K562 (cell line): ENCODE measurements around the gene DCP2. TPM values are rescaled to one million over a fixed set of nuclear protein-coding genes. Genes with fewer than 3 reads are reported as not detected.

Experiments
- ATAC-seq: fragments of 200-7000 bp; cut with Tn5 transposase; 3 replicates; pipeline ENCODE4 v1.9.1; 2020; ENCODE audit warnings: moderate library complexity
- BruUV-seq: library from RNA; stranded (reverse); fragments of 400-500 nt; replicated peaks from 2 replicates; lab custom pipeline; 2021; lab: Mats Ljungman, UMichigan
- CTCF ChIA-PET: fragments of 300-600 bp; formaldehyde crosslinking; extraction: SDS; loops from one replicate; lab custom pipeline; 2021; ENCODE audit warnings: low intra/inter-chr PET ratio; lab: Yijun Ruan, JAX
- POLR2A ChIA-PET: fragments of 300-600, 350-650 bp; sonication (Branson Sonifier 250); formaldehyde crosslinking; extraction: SDS; loops from one replicate; lab custom pipeline; 2021; ENCODE audit warnings: antibody characterized with exemption, inconsistent platforms; lab: Yijun Ruan, JAX
- DNase-seq, 4 experiments: peaks; one replicate each; pipeline versions ENCODE4 v3.0.0 to v3.0.0-alpha.2; 2011 to 2018; ENCODE audit warnings: low spot score in 3 of 4, mixed read lengths in 3 of 4; ENCODE audit errors: extremely low read depth in 1 of 4
- FAIRE-seq: peaks from 2 replicates; lab custom pipeline; 2011; peaks lifted over from hg19 to GRCh38; lab: Jason Lieb, UNC
- H2AFZ ChIP-seq: 2 replicates; pipeline ENCODE4 v1.6.0; 2011; ENCODE audit warnings: low read depth, low read length, control low read depth, inconsistent platforms
- H3K27ac ChIP-seq: fragments of 200-600 bp; 3 replicates; pipeline ENCODE4 v1.8.0; 2011; ENCODE audit warnings: low read depth, mild to moderate bottlenecking, control low read depth, inconsistent platforms, low read length, moderate library complexity, mixed read lengths; ENCODE audit errors: extremely low read depth
- H3K27me3 ChIP-seq, 2 experiments: fragments of 300-600 bp in 1 of 2; 2 replicates in 1 of 2; 3 replicates in 1 of 2; pipeline versions ENCODE4 v1.6.0 to v1.8.0; 2011; ENCODE audit warnings: inconsistent platforms in 2 of 2, low read length in 2 of 2, mild to moderate bottlenecking in 1 of 2, mixed read lengths in 1 of 2, moderate library complexity in 1 of 2; ENCODE audit not compliant: control insufficient read depth in 2 of 2, insufficient read depth in 2 of 2
- H3K36me3 ChIP-seq: fragments of 300-600 bp; 3 replicates; pipeline ENCODE4 v1.8.0; 2011; ENCODE audit warnings: mild to moderate bottlenecking, low read length, inconsistent platforms; ENCODE audit not compliant: control insufficient read depth, insufficient read depth
- H3K4me1 ChIP-seq, 2 experiments: fragments of 200-600 bp in 1 of 2; replicated peaks in 1 of 2; 2 replicates in 1 of 2; 3 replicates in 1 of 2; pipeline versions ENCODE4 v1.5.1 to v1.8.0; 2011; ENCODE audit warnings: inconsistent platforms in 2 of 2, low read length in 2 of 2, mild to moderate bottlenecking in 1 of 2, mixed read lengths in 1 of 2, moderate library complexity in 1 of 2; ENCODE audit not compliant: control insufficient read depth in 2 of 2, insufficient read depth in 2 of 2
- H3K4me2 ChIP-seq: 2 replicates; pipeline ENCODE4 v1.6.1; 2011; ENCODE audit warnings: low read length, control low read depth, inconsistent platforms, mixed read lengths; ENCODE audit not compliant: insufficient read depth
- H3K4me3 ChIP-seq: fragments of 200-600 bp; sonication (generic), shearing (Covaris generic); 2 replicates; pipeline ENCODE4 v1.5.1; 2016; ENCODE audit warnings: control low read depth, inconsistent platforms
- H3K79me2 ChIP-seq: fragments of 200-600 bp; 3 replicates; pipeline ENCODE4 v1.8.0; 2011; ENCODE audit warnings: low read length, inconsistent platforms; ENCODE audit not compliant: control insufficient read depth, insufficient read depth
- H3K9ac ChIP-seq, 2 experiments: 2 replicates each; pipeline versions ENCODE4 v1.6.0 to v1.6.1; 2011; ENCODE audit warnings: low read depth in 2 of 2, low read length in 2 of 2, control low read depth in 1 of 2, inconsistent platforms in 1 of 2, mild to moderate bottlenecking in 1 of 2, mixed read lengths in 1 of 2; ENCODE audit not compliant: insufficient read depth in 1 of 2
- H3K9me1 ChIP-seq: one replicate; pipeline ENCODE4 v1.6.0; 2011; ENCODE audit warnings: inconsistent platforms, mild to moderate bottlenecking, low read length, moderate library complexity; ENCODE audit not compliant: control insufficient read depth, insufficient read depth
- H3K9me3 ChIP-seq: replicated peaks from 2 replicates; pipeline ENCODE4 v1.5.1; 2011; ENCODE audit warnings: low read depth, low read length, inconsistent platforms; ENCODE audit not compliant: control insufficient read depth, insufficient read depth
- H4K20me1 ChIP-seq: replicated peaks from 2 replicates; pipeline ENCODE4 v1.6.1; 2011; ENCODE audit warnings: low read length, inconsistent platforms, mixed read lengths; ENCODE audit not compliant: control insufficient read depth, insufficient read depth
- CEBPG ChIP-seq, 3 experiments: fragments of 200-800 bp in 1 of 3; sonication (Bioruptor generic) in 1 of 3; sonication (generic) in 1 of 3; formaldehyde crosslinking in 1 of 3; IDR thresholded peaks in 2 of 3; conservative IDR thresholded peaks in 1 of 3; 2 replicates each; pipeline versions ENCODE4 v1.6.1 to v1.8.0; 2016 to 2022; ENCODE audit warnings: missing compliant biosample characterization in 2 of 3, missing genetic modification characterization in 2 of 3, mild to moderate bottlenecking in 1 of 3, missing genetic modification reagents in 1 of 3
- GTF2E2 ChIP-seq: fragments of 200-800 bp; sonication (Bioruptor generic); IDR thresholded peaks from 2 replicates; pipeline ENCODE4 v1.6.1; 2016; ENCODE audit warnings: missing genetic modification characterization, missing compliant biosample characterization
- JUND ChIP-seq, 2 experiments: IDR thresholded peaks; 2 replicates in 1 of 2; 3 replicates in 1 of 2; pipeline ENCODE4 v1.6.1; 2011; ENCODE audit warnings: borderline replicate concordance in 2 of 2, low read depth in 2 of 2, low read length in 2 of 2, improper control_type of control experiment in 1 of 2, missing biosample characterization in 1 of 2, missing genetic modification characterization in 1 of 2, missing genetic modification reagents in 1 of 2
- MITF ChIP-seq: IDR thresholded peaks from 2 replicates; pipeline ENCODE4 v1.6.1; 2014; ENCODE audit warnings: antibody characterized with exemption
- MYC ChIP-seq, 2 experiments: fragments of 250-450 bp in 1 of 2; sonication (Bioruptor Pico) in 1 of 2; IDR thresholded peaks; 2 replicates each; pipeline versions ENCODE4 v1.5.1 to v1.6.1; 2012 to 2021; ENCODE audit warnings: low read depth in 2 of 2, borderline replicate concordance in 1 of 2, improper control_type of control experiment in 1 of 2, low read length in 1 of 2, mild to moderate bottlenecking in 1 of 2, moderate library complexity in 1 of 2
- YY1 ChIP-seq, 3 experiments: IDR thresholded peaks; 2 replicates each; pipeline ENCODE4 v1.6.1; 2011; ENCODE audit warnings: low read length in 2 of 3, mild to moderate bottlenecking in 2 of 3, moderate library complexity in 2 of 3, borderline replicate concordance in 1 of 3, control low read depth in 1 of 3, low read depth in 1 of 3; ENCODE audit not compliant: insufficient read depth in 3 of 3, insufficient replicate concordance in 2 of 3, control insufficient read depth in 1 of 3, insufficient read length in 1 of 3; ENCODE audit errors: extremely low read depth in 1 of 3
- WGBS: fragments of 100-300 bp; shearing (Covaris generic); methylation state at CpG from one replicate; pipeline ENCODE4 v1.1.6; 2016; ENCODE audit warnings: low coverage, mixed read lengths; ENCODE audit not compliant: insufficient coverage; ENCODE audit errors: missing lambda C conversion rate; 5-methylcytosine and 5-hydroxymethylcytosine counted together
- in situ Hi-C: fragments of 300-500 bp; cut with MboI; formaldehyde crosslinking; loops from 4 replicates; pipeline ENCODE4 v1.15.0; 2018; ENCODE audit warnings: inconsistent platforms, mixed read lengths
- intact Hi-C: fragments of 100-400 bp; cut with micrococcal nuclease; formaldehyde crosslinking; loops from 2 replicates; pipeline ENCODE4 v1.14.2; 2022
- polyA plus RNA-seq, 8 experiments: library from polyadenylated mRNA; depleted of rRNA in 4 of 8; stranded (reverse) in 5 of 8; unstranded in 3 of 8; fragments of >200 nt; fragmentation: Nextera tagmentation in 2 of 8; fragmentation: Illumina TruSeq in 1 of 8; extraction: Ambion mirVana in 2 of 8; extraction: Trizol in 1 of 8; gene quantifications; 2 replicates each; pipeline versions ENCODE4 v1.2.1 to v1.2.3, GENCODE V29; 2011 to 2014; ENCODE audit warnings: inconsistent platforms in 1 of 8, missing spikeins in 1 of 8
- total RNA-seq, 7 experiments: library from RNA; depleted of rRNA in 6 of 7; stranded (reverse); fragments of >200 nt in 6 of 7; fragmentation: Illumina TruSeq in 2 of 7; extraction: Trizol in 2 of 7; gene quantifications; 2 replicates each; pipeline versions ENCODE4 v1.2.1 to v1.2.3, GENCODE V29; 2011 to 2021; ENCODE audit warnings: low replicate concordance in 1 of 7

DCP2 gene
- total and polyA plus RNA-seq, 9 of the 15 experiments (the other 6 are each of a cell fraction or from before 2014, with no cell fraction given) = 25.9 to 109 (median 46.7) TPM

- no peaks in the 10 kb centered on the region for H3K9me3 ChIP-seq
- peak overlapping the region; percentile 13; the same call in 1 of the 2 replicates for H3K4me2 ChIP-seq
- TF ChIP-seq JUND (IDR thresholded peaks at IDR 0.05; ENCODE audit: borderline replicate concordance, low read depth, low read length) = peak; percentile 3; the same call in 1 of the 2 replicates
- no peak; the same call in 2 of the 3 replicates for TF ChIP-seq JUND (tag; IDR thresholded peaks at IDR 0.05; ENCODE audit: borderline replicate concordance, low read depth, low read length)
- TF ChIP-seq YY1 (IDR thresholded peaks at IDR 0.05; ENCODE audit: borderline replicate concordance in 1 of 3, control insufficient read depth in 1 of 3, extremely low read depth in 1 of 3, insufficient read depth in 3 of 3, insufficient read length in 1 of 3, insufficient replicate concordance in 2 of 3, low read depth in 1 of 3, low read length in 2 of 3) = no peak
- TF ChIP-seq MYC (IDR thresholded peaks at IDR 0.05; ENCODE audit: low read depth, low read length) = 0 out of 2 replicates have a peak, but pooled peaks have one; percentile 12
- no peak for TF ChIP-seq MYC (CRISPR knock-in tag; IDR thresholded peaks at IDR 0.05; ENCODE audit: borderline replicate concordance, low read depth)
- TF ChIP-seq GTF2E2 = 0 out of 2 replicates have a peak, but pooled peaks have one; percentile 18
- TF ChIP-seq MITF = no peak
- no peak for TF ChIP-seq CEBPG (CRISPR knock-in tag; IDR thresholded peaks at IDR 0.05)
- 0 out of 4 replicates have a peak, but pooled peaks of 1 of the 2 experiments have one; percentile 20 for TF ChIP-seq CEBPG (tag; conservative IDR thresholded peaks at IDR 0.05 in 1 of 2, IDR thresholded peaks at IDR 0.05 in 1 of 2)
- POLR2A ChIA-PET = interaction anchor here (1.0 to 2.4 kb wide), 6 partner anchors 9 to 297 kb away, joined by 3 to 19 read pairs (median 6); partner anchors contain the start of gene REEP5
- H4K20me1 ChIP-seq = no peaks in the 10 kb centered on the region
- H3K79me2 ChIP-seq = peaks cover 34% of the 10 kb centered on the region
- H3K9me1 ChIP-seq = no peaks in the 10 kb centered on the region
- ATAC-seq (no peak), FAIRE-seq (no peak), DNase-seq (peak in 1 of 4 experiments; percentile 25)
- no peak overlapping the region for H3K4me3 ChIP-seq
- in situ Hi-C loops = no loop called here
- WGBS = 13% methylated on average over 1 of the region's 1 CpG
- H3K27ac ChIP-seq = peak overlapping the region; percentile 42; the same call in 2 of the 3 replicates
- intact Hi-C loops = loop anchor here (5.0 to 10.0 kb wide), 4 partner anchors 113 to 420 kb away; partner anchors contain the start of gene SRP19
- CTCF ChIA-PET = no interaction called here
- H3K36me3 ChIP-seq = no peaks in the 10 kb centered on the region; the same call in 2 of the 3 replicates
- no peaks in the 10 kb centered on the region for H3K27me3 ChIP-seq
- peak overlapping the region in 1 of 2 experiments; percentile 88; a peak in 1 of 4 replicates for H3K9ac ChIP-seq
- BruUV-seq = no TSS peak
- H2AFZ ChIP-seq = peak overlapping the region; percentile 94
- peaks cover 17 to 31% of the 10 kb centered on the region in 2 experiments for H3K4me1 ChIP-seq
These were observed 1.7 kb upstream of the DCP2 start for GRCh38 chr5:112974901-112975300.
